Measurements from ENCODE around the gene DPF1.
"Not testable (repeated sequence)": the region's sequence is repeated elsewhere in the genome, so short reads cannot be mapped to it uniquely, and the experiment has no call there.

The DPF1 gene

GRCh38 chr19:38224014-38224862, at the start of gene DPF1:
Gene DPF1 (minus strand): TSS chr19:38224222. CDS start chr19:38224142, 80 bp downstream.
- no peak for DNase-seq

- DNase-seq, result no peak
Observed at GRCh38 chr19:38273499-38273898, 49.5 kb upstream of the DPF1 start.

- DNase-seq, result no peak
Observed at GRCh38 chr19:38270587-38271167, 46.7 kb upstream of the DPF1 start.

- DNase-seq, result no peak
Observed at GRCh38 chr19:38268539-38268938, 44.5 kb upstream of the DPF1 start.

GRCh38 chr19:38267761-38268483, 43.9 kb upstream of the DPF1 start:
- DNase-seq, result no peak

GRCh38 chr19:38266981-38267597, 43.1 kb upstream of the DPF1 start:
- no peak for DNase-seq

GRCh38 chr19:38265921-38266429, 42.0 kb upstream of the DPF1 start:
- no peak for DNase-seq

- no peak for DNase-seq
Observed at GRCh38 chr19:38265213-38265861, 41.3 kb upstream of the DPF1 start.

GRCh38 chr19:38264486-38265212, 40.6 kb upstream of the DPF1 start, which contains the start of gene SPINT2:
Gene SPINT2 (plus strand): TSS chr19:38264573. CDS start chr19:38264893, 320 bp downstream.
- no peak for DNase-seq

- peak; percentile 79 for DNase-seq
Observed at GRCh38 chr19:38263689-38264485, 39.9 kb upstream of the DPF1 start.

- DNase-seq, result no peak
Observed at GRCh38 chr19:38262585-38263268, 38.7 kb upstream of the DPF1 start.

- not testable (repeated sequence) for DNase-seq
Observed at GRCh38 chr19:38261942-38262341, 37.9 kb upstream of the DPF1 start.

- DNase-seq, result no peak
Observed at GRCh38 chr19:38255383-38256014, 31.5 kb upstream of the DPF1 start.

GRCh38 chr19:38253788-38254187, 29.8 kb upstream of the DPF1 start:
- no peak for DNase-seq

- DNase-seq, result no peak
Observed at GRCh38 chr19:38252941-38253691, 29.1 kb upstream of the DPF1 start.

GRCh38 chr19:38252385-38252784, 28.4 kb upstream of the DPF1 start:
- no peak for DNase-seq

- DNase-seq, result no peak
Observed at GRCh38 chr19:38251564-38252051, 27.6 kb upstream of the DPF1 start.

GRCh38 chr19:38250821-38251563, 27.0 kb upstream of the DPF1 start:
- DNase-seq, result no peak

Data from activated CD4-positive, CD25-positive, alpha-beta regulatory T cell treated with anti-CD3 and anti-CD28 coated beads, Interleukin-2, amount 50 U/mL, for 72 hours (primary cell).